Retinal pigment epithelial cell (primary cell): Measurements from ENCODE around the gene DDX23.
"Not testable (repeated sequence)": the region's sequence is repeated elsewhere in the genome, so short reads cannot be mapped to it uniquely, and the experiment has no call there.

Source experiments
- DNase-seq: peaks from one replicate; pipeline ENCODE4 v3.0.0-alpha.2; 2010; ENCODE audit warnings: low read depth
- H3K4me3 ChIP-seq: 2 replicates; pipeline ENCODE4 v1.5.1; 2011; ENCODE audit warnings: mild to moderate bottlenecking, low read length, control low read depth, moderate library complexity
- TF ChIP-seq, protein P1 (sequence below): conservative IDR thresholded peaks from 2 replicates; pipeline ENCODE4 v1.5.1; 2011; ENCODE audit warnings: low read depth, low read length, control low read depth, inconsistent platforms

The DDX23 gene

DNA sequence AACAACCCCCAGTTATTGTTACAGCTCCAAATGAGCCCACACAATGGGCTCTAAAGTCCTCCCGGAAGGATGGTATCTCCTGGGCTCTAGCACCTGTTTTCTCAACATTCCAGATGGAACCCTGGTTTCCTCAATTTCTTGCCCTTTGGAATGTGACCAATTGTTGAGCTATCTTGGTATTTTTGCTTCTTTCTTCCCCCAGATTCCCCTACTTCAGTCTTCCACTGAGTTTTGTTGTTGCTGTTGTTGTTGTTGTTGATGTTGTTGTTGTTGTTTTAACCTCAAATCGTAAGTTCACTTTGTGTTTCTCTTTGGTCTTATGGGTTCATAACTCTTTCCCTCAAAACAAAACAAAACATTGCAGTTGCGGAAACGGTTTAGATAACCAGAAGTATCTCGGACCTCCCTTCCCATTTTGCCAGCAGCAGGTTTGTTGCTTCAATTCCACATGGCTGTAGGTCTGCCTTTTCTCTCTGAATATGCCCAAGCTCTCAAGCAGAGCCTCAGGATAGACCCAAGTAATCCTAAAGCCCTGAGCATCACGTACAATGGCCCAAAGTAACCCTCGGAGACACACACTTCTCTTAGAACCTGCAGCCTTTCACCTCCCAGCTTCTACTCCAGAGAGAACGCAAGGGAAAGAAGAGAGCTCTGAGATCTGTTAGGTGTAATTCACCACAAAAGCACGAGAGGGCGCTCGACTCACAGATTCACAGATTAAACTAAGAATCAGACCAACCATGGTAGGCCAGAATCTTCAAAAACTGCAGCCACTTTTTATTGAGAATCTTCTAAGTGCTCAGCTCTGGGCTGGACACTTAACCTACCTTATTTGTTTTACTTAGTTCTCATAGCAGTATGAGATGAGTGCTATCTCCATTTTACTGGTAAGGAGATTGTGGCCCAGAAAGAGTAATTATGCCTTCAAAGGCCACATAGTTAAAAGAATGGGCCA is 1.0 kb upstream of the DDX23 start:
- TF ChIP-seq, protein P1, sequence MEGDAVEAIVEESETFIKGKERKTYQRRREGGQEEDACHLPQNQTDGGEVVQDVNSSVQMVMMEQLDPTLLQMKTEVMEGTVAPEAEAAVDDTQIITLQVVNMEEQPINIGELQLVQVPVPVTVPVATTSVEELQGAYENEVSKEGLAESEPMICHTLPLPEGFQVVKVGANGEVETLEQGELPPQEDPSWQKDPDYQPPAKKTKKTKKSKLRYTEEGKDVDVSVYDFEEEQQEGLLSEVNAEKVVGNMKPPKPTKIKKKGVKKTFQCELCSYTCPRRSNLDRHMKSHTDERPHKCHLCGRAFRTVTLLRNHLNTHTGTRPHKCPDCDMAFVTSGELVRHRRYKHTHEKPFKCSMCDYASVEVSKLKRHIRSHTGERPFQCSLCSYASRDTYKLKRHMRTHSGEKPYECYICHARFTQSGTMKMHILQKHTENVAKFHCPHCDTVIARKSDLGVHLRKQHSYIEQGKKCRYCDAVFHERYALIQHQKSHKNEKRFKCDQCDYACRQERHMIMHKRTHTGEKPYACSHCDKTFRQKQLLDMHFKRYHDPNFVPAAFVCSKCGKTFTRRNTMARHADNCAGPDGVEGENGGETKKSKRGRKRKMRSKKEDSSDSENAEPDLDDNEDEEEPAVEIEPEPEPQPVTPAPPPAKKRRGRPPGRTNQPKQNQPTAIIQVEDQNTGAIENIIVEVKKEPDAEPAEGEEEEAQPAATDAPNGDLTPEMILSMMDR, result peak; percentile 76
- DNase-seq, result peak; percentile 34
- peak overlapping the region; percentile 97 for H3K4me3 ChIP-seq

DNA sequence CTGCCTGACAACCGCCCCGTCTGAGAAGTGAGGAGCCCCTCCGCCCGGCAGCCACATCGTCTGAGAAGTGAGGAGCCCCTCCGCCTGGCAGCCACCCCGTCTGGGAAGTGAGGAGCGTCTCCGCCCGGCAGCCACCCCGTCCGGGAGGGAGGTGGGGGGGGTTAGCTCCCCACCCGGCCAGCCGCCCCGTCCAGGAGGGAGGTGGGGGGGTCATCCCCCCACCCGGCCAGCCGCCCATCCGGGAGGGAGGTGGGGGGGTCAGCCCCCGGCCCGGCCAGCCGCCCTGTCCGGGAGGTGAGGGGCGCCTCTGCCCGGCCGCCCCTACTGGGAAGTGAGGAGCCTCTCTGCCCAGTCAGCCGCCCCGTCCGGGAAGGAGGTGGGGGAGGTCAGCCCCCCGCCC is 9.9 kb downstream of the DDX23 start:
- DNase-seq, H3K4me3 ChIP-seq: not testable (repeated sequence)

DNA sequence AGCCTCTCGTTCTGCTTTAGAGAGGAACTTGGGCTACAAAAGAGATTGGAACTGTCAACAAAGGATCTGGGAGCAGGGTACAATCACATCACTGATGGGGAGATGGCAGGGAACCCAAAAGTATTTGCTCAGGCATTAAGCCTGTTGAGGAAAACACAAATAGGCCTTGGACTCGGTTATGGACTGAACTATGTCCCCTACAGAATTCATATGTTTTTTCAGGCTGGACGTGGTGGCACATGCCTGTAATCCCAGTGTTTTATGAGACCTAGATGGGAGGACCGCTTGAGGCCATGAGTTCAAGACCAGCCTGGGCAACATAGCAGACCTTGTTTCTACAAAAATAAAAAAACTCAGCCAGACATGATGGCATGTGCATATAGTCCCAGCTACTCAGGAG is 13.9 kb downstream of the DDX23 start:
- DNase-seq, result no peak
- TF ChIP-seq, protein P1, result no peak
- no peak overlapping the region for H3K4me3 ChIP-seq

DNA sequence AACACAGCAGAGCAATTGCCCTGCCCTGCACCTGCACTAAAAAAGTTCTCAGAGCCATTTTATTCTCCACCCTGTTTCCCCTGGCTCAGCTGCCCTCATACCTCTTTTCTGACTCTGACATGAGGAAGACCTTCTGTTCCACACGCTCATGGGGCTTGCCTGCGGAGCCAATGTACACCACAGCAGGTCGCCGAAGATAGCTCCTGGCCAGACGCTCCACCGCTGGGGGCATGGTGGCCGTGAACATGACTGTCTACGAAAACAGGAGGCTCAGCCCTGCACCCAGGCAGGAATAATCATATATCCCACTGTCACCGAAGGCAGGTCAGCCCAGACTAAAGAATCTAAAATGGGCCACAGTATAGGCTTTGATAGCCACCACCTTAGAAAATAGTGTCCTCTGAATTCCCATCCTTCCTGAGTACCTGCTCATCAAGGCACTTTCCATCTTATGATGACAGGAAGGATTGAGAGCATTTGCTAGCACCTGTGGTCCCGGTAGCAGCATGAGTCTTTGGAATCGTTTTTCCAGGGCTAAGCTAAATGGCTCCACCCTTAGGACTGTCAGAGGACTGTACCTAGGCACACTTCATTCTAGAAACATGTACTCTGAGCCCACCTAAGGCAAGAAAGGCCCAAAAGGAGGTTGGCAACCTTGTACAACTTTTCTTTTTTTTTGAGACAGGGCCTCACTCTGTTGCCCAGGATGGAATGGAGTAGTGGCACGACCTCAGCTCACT is 19.5 kb downstream of the DDX23 start:
- no peak overlapping the region for H3K4me3 ChIP-seq
- TF ChIP-seq, protein P1, result no peak
- no peak for DNase-seq

DNA sequence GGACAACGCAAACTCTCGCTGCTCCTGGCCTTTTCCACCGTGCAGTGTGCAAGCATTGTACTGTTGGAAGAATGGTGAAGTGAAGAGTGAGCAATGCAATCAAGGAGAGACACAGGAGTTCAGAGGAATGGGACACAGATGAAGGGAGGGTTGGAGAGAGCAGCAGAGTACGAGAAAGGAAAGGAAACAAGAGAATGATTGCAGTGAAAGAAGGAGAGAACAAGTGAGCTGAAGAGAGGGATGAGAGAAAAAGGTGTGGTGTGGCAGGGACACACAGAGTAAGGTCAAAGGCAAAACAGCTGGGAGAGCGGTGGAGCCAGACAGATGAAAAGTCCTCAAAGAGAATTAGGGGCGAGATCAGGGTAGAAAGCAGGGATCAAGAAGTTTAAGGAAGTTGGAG is 20.7 kb downstream of the DDX23 start:
- H3K4me3 ChIP-seq, result no peak overlapping the region
- no peak for DNase-seq
- TF ChIP-seq, protein P1, result no peak

DNA sequence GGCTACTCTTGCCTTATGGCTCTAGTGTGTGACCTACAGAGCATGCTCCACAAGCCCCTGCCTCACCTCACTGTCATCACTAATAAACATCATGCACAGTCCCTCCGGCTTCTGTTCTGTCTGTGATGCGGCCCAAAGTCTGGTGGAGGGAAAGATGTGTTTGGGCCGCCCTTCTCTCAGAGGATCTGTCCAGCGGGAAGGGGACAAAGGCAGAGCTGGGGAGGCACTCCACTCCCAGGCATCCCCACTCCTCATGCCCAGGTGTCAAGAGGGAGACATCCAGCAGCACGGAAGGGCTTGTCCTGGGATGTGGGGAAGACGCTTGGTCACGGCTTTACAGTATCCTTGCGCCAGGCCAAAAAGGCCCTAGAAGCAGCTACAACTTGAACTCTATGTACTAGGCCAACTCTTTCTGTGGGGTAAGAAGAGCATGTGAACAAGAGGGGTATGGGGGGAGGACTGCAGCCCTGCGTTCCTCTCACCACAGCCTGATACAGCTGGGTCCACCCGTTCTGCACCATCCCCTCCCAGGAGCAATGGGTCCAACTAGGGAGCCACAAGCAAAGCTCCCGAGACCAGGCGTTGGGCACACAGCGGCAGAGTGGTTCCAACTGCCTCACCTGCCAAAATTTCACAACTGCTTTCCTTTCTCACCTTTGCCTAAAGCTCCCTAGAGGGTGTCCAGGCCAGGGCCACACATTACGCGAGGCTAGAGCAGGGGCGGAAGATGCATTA is 23.0 kb downstream of the DDX23 start:
- no peak overlapping the region for H3K4me3 ChIP-seq
- no peak for DNase-seq
- TF ChIP-seq, protein P1, result no peak

DNA sequence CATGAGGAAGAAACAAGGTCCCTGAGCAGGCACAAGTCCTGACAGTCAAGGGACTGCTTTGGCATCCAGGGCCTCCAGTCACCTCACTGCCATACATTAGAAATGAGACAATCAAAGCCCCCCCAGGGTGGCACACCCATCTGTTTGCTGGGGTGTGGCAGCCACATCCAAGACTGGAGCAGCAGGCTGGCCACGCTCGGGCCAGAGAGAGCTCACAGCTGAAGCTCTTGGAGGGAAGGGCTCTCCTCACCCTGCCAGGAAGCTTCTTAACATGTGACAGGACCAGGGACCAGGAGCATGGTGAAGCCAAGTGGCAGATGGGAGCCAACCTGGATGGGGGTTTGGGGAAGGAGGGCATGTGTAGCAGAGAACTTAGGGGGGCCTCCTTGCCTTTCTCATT is 23.7 kb downstream of the DDX23 start:
- H3K4me3 ChIP-seq, result no peak overlapping the region
- TF ChIP-seq, protein P1, result no peak
- no peak for DNase-seq
